HEK293 (cell line): Measurements from ENCODE around the gene RAET1G.

Source experiments
- FEZF1 ChIP-seq: fragments of 450-650 bp; formaldehyde crosslinking; IDR thresholded peaks from 2 replicates; pipeline ENCODE4 v1.5.1; 2016; ENCODE audit warnings: missing biosample characterization, missing genetic modification characterization
- KLF16 ChIP-seq: fragments of 450-650 bp; formaldehyde crosslinking; IDR thresholded peaks from 2 replicates; pipeline ENCODE4 v1.5.1; 2017; ENCODE audit warnings: missing biosample characterization, missing genetic modification characterization
- OVOL3 ChIP-seq: fragments of 450-650 bp; formaldehyde crosslinking; IDR thresholded peaks from 2 replicates; pipeline ENCODE4 v1.5.1; 2016; ENCODE audit warnings: missing biosample characterization, missing genetic modification characterization
- REST ChIP-seq: fragments of 450-650 bp; formaldehyde crosslinking; IDR thresholded peaks from 2 replicates; pipeline ENCODE4 v1.5.1; 2016; ENCODE audit warnings: missing biosample characterization, missing genetic modification characterization
- ZBTB21 ChIP-seq: fragments of 450-650 bp; formaldehyde crosslinking; IDR thresholded peaks from 2 replicates; pipeline ENCODE4 v1.5.1; 2017; ENCODE audit warnings: missing biosample characterization, missing genetic modification characterization
- ZBTB44 ChIP-seq: fragments of 450-650 bp; IDR thresholded peaks from 2 replicates; pipeline ENCODE4 v1.5.1; 2018; ENCODE audit warnings: missing biosample characterization, mild to moderate bottlenecking, missing genetic modification characterization
- ZNF175 ChIP-seq: fragments of 450-650 bp; formaldehyde crosslinking; IDR thresholded peaks from 2 replicates; pipeline ENCODE4 v1.5.1; 2016; ENCODE audit warnings: missing biosample characterization, missing genetic modification characterization
- ZNF18 ChIP-seq: fragments of 450-650 bp; formaldehyde crosslinking; IDR thresholded peaks from 2 replicates; pipeline ENCODE4 v1.5.1; 2016; ENCODE audit warnings: missing biosample characterization, missing genetic modification characterization
- ZNF311 ChIP-seq: fragments of 450-650 bp; formaldehyde crosslinking; IDR thresholded peaks from 2 replicates; pipeline ENCODE4 v1.5.1; 2017; ENCODE audit warnings: missing biosample characterization, missing genetic modification characterization, borderline replicate concordance
- ZNF324 ChIP-seq: fragments of 450-650 bp; formaldehyde crosslinking; IDR thresholded peaks from 2 replicates; pipeline ENCODE4 v1.5.1; 2016; ENCODE audit warnings: missing biosample characterization, missing genetic modification characterization
- ZNF341 ChIP-seq: fragments of 450-650 bp; formaldehyde crosslinking; IDR thresholded peaks from 2 replicates; pipeline ENCODE4; 2016; ENCODE audit warnings: low read depth, missing biosample characterization, missing genetic modification characterization
- ZNF404 ChIP-seq: fragments of 450-650 bp; formaldehyde crosslinking; IDR thresholded peaks from 2 replicates; pipeline ENCODE4 v1.5.1; 2017; ENCODE audit warnings: missing biosample characterization, missing genetic modification characterization
- ZNF416 ChIP-seq: fragments of 450-650 bp; formaldehyde crosslinking; IDR thresholded peaks from 2 replicates; pipeline ENCODE4 v1.5.1; 2016; ENCODE audit warnings: missing biosample characterization, missing genetic modification characterization
- ZNF423 ChIP-seq: fragments of 450-650 bp; formaldehyde crosslinking; IDR thresholded peaks from 2 replicates; pipeline ENCODE4 v1.5.1; 2016; ENCODE audit warnings: missing biosample characterization, missing genetic modification characterization
- ZNF596 ChIP-seq: fragments of 450-650 bp; IDR thresholded peaks from 2 replicates; pipeline ENCODE4 v1.5.0; 2018; ENCODE audit warnings: missing biosample characterization, mild to moderate bottlenecking, missing genetic modification characterization, moderate library complexity
- ZNF660 ChIP-seq: fragments of 450-650 bp; IDR thresholded peaks from 2 replicates; pipeline ENCODE4 v1.5.1; 2018; ENCODE audit warnings: missing biosample characterization, mild to moderate bottlenecking, missing genetic modification characterization
- ZNF776 ChIP-seq: fragments of 450-650 bp; formaldehyde crosslinking; IDR thresholded peaks from 2 replicates; pipeline ENCODE4 v1.5.0; 2017; ENCODE audit warnings: missing biosample characterization, missing genetic modification characterization, borderline replicate concordance
- TF ChIP-seq, protein P1 (sequence below): fragments of 450-650 bp; formaldehyde crosslinking; IDR thresholded peaks from 2 replicates; pipeline ENCODE4 v1.5.1; 2016; ENCODE audit warnings: missing biosample characterization, missing genetic modification characterization
- TF ChIP-seq, protein P2 (sequence below): fragments of 450-650 bp; formaldehyde crosslinking; IDR thresholded peaks from 2 replicates; pipeline ENCODE4 v1.5.1; 2016; ENCODE audit warnings: missing biosample characterization, missing genetic modification characterization
- TF ChIP-seq, protein P3 (sequence below): fragments of 450-650 bp; formaldehyde crosslinking; IDR thresholded peaks from 2 replicates; pipeline ENCODE4 v1.5.1; 2016; ENCODE audit warnings: missing biosample characterization, missing genetic modification characterization
- TF ChIP-seq, protein P4 (sequence below): fragments of 450-650 bp; formaldehyde crosslinking; IDR thresholded peaks from 2 replicates; pipeline ENCODE4; 2016; ENCODE audit warnings: missing biosample characterization, missing genetic modification characterization
- TF ChIP-seq, protein P5 (sequence below): fragments of 450-650 bp; formaldehyde crosslinking; IDR thresholded peaks from 2 replicates; pipeline ENCODE4 v1.5.1; 2017; ENCODE audit warnings: missing biosample characterization, mild to moderate bottlenecking, missing genetic modification characterization, moderate library complexity

The RAET1G gene

GRCh38 chr6:149963462-149964307 is 40.8 kb upstream of the RAET1G start, which contains the start of gene ULBP1 (continued):
- TF ChIP-seq, protein P1, sequence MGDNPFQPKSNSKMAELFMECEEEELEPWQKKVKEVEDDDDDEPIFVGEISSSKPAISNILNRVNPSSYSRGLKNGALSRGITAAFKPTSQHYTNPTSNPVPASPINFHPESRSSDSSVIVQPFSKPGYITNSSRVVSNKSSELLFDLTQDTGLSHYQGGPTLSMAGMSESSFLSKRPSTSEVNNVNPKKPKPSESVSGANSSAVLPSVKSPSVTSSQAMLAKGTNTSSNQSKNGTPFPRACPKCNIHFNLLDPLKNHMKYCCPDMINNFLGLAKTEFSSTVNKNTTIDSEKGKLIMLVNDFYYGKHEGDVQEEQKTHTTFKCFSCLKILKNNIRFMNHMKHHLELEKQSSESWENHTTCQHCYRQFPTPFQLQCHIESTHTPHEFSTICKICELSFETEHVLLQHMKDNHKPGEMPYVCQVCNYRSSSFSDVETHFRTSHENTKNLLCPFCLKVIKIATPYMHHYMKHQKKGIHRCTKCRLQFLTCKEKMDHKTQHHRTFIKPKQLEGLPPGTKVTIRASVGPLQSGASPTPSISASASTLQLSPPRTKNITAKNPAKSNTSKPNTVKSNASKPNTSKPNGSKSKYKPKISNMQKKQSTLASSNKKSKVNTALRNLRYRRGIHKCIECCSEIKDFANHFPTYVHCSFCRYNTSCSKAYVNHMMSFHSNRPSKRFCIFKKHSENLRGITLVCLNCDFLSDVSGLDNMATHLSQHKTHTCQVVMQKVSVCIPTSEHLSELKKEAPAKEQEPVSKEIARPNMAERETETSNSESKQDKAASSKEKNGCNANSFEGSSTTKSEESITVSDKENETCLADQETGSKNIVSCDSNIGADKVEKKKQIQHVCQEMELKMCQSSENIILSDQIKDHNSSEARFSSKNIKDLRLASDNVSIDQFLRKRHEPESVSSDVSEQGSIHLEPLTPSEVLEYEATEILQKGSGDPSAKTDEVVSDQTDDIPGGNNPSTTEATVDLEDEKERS = no peak
- TF ChIP-seq ZBTB21 (peak; percentile 88), ZBTB44 (tag by site-specific recombination) (peak; percentile 88), ZNF404 (no peak), ZNF311 (tag by site-specific recombination) (no peak), KLF16 (tag by site-specific recombination) (peak; percentile 99), REST (tag by site-specific recombination) (peak; percentile 47; the same call in 1 of the 2 replicates), ZNF596 (tag by site-specific recombination) (no peak), ZNF776 (no peak), OVOL3 (tag by site-specific recombination) (no peak), ZNF18 (tag by site-specific recombination) (peak; percentile 92), ZNF341 (peak; percentile 85), ZNF416 (tag by site-specific recombination) (no peak), ZNF175 (tag by site-specific recombination) (no peak), ZNF660 (tag by site-specific recombination) (peak; percentile 87; the same call in 1 of the 2 replicates), FEZF1 (peak; percentile 55), ZNF324 (peak; percentile 97), ZNF423 (no peak)
- TF ChIP-seq, protein P2, sequence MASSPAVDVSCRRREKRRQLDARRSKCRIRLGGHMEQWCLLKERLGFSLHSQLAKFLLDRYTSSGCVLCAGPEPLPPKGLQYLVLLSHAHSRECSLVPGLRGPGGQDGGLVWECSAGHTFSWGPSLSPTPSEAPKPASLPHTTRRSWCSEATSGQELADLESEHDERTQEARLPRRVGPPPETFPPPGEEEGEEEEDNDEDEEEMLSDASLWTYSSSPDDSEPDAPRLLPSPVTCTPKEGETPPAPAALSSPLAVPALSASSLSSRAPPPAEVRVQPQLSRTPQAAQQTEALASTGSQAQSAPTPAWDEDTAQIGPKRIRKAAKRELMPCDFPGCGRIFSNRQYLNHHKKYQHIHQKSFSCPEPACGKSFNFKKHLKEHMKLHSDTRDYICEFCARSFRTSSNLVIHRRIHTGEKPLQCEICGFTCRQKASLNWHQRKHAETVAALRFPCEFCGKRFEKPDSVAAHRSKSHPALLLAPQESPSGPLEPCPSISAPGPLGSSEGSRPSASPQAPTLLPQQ (tag by site-specific recombination) = peak; percentile 88; the same call in 1 of the 2 replicates
- TF ChIP-seq, protein P3, sequence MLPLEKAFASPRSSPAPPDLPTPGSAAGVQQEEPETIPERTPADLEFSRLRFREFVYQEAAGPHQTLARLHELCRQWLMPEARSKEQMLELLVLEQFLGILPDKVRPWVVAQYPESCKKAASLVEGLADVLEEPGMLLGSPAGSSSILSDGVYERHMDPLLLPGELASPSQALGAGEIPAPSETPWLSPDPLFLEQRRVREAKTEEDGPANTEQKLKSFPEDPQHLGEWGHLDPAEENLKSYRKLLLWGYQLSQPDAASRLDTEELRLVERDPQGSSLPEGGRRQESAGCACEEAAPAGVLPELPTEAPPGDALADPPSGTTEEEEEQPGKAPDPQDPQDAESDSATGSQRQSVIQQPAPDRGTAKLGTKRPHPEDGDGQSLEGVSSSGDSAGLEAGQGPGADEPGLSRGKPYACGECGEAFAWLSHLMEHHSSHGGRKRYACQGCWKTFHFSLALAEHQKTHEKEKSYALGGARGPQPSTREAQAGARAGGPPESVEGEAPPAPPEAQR (tag by site-specific recombination) = 0 out of 2 replicates have a peak, but pooled peaks have one; percentile 35
- TF ChIP-seq, protein P4, sequence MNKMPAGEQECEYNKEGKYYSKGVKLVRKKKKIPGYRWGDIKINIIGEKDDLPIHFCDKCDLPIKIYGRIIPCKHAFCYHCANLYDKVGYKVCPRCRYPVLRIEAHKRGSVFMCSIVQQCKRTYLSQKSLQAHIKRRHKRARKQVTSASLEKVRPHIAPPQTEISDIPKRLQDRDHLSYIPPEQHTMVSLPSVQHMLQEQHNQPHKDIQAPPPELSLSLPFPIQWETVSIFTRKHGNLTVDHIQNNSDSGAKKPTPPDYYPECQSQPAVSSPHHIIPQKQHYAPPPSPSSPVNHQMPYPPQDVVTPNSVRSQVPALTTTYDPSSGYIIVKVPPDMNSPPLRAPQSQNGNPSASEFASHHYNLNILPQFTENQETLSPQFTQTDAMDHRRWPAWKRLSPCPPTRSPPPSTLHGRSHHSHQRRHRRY (tag by site-specific recombination) = no peak; the same call in 1 of the 2 replicates
- TF ChIP-seq, protein P5, sequence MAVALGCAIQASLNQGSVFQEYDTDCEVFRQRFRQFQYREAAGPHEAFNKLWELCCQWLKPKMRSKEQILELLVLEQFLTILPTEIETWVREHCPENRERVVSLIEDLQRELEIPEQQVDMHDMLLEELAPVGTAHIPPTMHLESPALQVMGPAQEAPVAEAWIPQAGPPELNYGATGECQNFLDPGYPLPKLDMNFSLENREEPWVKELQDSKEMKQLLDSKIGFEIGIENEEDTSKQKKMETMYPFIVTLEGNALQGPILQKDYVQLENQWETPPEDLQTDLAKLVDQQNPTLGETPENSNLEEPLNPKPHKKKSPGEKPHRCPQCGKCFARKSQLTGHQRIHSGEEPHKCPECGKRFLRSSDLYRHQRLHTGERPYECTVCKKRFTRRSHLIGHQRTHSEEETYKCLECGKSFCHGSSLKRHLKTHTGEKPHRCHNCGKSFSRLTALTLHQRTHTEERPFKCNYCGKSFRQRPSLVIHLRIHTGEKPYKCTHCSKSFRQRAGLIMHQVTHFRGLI = peak; percentile 71; the same call in 1 of the 2 replicates
